OCI-LY3 (cell line): ENCODE data around the gene ROBO1.

Source experiments
- EZH2phosphoT487 ChIP-seq: fragments of 200-600 bp; shearing (Covaris generic); IDR thresholded peaks from 2 replicates; pipeline ENCODE4 v1.6.1; 2018; ENCODE audit warnings: antibody characterized with exemption, mixed run types, low read depth
- TF ChIP-seq, protein P1 (sequence below): fragments of 200-600, 300-600 bp; sonication (generic); IDR thresholded peaks from 2 replicates; pipeline ENCODE4 v1.5.1; 2014; ENCODE audit warnings: antibody characterized with exemption, low read length, low read depth

DNA sequence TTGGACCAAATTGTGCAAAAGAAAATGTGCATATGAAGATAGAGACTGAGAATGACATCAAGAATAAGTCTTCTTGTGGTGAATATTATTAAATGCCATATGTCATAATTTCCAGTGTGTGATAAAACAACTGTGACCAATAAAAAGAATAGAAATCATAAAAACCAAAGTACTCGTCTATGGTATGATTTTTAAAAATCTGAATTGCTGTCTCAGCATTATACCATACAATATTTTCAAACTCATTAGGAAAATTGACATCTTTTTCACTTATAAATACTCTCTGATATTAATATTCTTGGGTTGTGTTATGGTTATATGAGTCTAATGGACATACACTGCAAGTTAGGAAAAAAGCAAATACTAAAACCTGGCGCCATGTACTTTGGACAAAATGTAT is 279.4 kb downstream of the ROBO1 start:
- TF ChIP-seq, protein P1, sequence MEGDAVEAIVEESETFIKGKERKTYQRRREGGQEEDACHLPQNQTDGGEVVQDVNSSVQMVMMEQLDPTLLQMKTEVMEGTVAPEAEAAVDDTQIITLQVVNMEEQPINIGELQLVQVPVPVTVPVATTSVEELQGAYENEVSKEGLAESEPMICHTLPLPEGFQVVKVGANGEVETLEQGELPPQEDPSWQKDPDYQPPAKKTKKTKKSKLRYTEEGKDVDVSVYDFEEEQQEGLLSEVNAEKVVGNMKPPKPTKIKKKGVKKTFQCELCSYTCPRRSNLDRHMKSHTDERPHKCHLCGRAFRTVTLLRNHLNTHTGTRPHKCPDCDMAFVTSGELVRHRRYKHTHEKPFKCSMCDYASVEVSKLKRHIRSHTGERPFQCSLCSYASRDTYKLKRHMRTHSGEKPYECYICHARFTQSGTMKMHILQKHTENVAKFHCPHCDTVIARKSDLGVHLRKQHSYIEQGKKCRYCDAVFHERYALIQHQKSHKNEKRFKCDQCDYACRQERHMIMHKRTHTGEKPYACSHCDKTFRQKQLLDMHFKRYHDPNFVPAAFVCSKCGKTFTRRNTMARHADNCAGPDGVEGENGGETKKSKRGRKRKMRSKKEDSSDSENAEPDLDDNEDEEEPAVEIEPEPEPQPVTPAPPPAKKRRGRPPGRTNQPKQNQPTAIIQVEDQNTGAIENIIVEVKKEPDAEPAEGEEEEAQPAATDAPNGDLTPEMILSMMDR = no peak
- no peak for TF ChIP-seq EZH2phosphoT487
